HTR-8/SVneo (cell line): ENCODE data around the gene C5.

Source experiments
- DNase-seq: peaks from one replicate; pipeline ENCODE4 v3.0.0; 2011; ENCODE audit warnings: low spot score, mixed read lengths; ENCODE audit not compliant: insufficient read length
- FAIRE-seq: peaks from 2 replicates; lab custom pipeline; 2011; peaks lifted over from hg19 to GRCh38; lab: Jason Lieb, UNC

Gene C5

DNA sequence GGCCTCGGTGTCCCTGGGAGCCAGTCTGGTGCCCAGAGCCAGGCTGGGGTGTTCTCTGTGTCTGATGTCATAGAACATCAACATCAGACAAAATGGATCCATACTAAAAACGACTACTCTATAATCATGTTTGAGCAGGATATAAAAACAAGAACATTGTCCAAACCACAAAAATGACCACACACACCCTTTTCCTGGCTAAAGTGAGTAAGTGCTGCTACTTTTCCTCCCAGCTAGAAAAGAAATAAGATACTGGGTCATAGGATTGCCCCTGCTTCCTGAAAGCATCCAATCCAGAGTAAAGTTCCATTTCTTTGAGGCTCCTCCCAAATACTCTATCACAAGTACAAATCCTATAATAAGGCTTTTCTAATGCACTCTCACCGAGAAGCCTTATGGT, 103.8 kb downstream of the C5 start:
- DNase-seq (no peak), FAIRE-seq (no peak)

DNA sequence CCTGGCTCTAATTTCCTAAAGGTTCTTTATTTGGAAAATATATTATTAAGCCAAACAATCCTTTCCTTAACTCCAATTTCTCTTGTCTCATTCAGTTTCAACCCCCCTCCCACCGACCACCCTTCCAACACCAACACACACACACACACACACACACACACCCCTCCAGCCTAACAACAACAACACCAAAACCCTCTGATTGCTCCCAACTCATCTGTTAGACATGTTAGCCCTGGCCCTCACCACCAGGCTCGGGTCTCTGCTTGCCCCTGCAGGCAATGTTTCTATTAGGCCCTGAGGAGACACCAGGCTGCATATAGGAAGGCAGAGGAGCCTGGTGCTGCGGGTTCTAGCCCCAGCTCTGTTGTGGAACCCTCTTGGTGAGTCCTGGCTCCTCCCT, 105.1 kb downstream of the C5 start:
- DNase-seq (no peak), FAIRE-seq (no peak)

DNA sequence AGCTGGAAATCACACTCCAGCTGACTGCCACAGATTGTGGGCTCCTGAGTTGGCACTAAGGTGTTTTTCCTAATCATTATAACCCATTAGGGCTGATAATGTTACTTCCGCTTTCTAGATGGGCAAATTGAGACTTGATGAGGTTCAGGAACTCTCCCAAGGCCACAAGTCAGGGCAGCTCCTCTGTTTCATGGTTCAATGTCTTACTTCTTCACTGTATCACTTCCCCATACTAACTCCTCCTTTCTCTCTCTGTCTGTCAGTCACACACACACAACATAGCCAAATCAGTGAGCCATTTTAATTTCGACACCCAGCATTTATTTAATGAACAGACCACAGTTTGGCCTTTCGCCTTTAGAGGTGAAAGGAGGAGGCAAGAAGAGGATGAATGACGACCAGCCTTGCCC, 105.6 kb downstream of the C5 start:
- no peak for FAIRE-seq
- DNase-seq: no peak

DNA sequence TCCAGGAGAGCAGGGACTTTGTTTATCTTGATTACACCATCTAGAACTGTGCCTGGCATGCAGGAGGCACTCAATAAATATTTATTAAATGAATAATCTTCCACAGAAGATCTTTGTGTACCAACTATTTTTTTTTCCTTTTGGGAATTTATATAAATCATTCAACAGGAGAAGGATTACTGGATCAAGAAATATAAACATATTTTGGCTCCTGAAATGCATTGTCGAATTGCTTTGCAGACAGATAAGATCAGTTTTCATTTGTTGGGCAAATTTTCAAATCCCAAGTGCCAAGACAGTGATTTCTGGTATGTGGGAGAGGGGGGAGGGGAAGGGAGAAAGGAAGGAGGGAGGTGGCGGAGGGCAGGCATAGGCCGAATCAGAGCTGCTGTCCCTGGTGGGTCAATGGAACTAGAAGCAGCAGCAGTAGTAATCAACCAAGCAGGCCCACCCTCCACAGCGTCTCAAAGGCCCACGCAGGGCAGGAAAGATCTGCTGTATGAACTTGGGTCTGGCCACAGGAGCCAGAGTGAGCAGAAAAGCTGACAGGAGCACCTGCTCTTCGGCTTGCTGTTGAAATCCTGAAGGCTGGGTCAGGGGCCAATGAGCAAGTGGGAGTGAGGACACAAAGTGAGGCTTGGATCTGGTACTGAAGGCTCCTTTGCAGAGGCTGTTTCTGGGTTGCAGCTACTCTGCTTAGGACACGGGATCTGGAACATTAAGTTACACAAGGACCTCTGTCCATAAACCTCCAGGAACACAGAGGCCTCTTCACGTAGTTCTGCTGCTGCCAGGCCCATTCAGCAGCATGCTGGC, 107.7 kb downstream of the C5 start:
- no peak for FAIRE-seq

GRCh38 chr9:120941046-120941770, 108.9 kb downstream of the C5 start:
- FAIRE-seq: no peak
- DNase-seq: no peak

More for the DNA sequence above, 107.7 kb downstream of the C5 start:
- DNase-seq: no peak

DNA sequence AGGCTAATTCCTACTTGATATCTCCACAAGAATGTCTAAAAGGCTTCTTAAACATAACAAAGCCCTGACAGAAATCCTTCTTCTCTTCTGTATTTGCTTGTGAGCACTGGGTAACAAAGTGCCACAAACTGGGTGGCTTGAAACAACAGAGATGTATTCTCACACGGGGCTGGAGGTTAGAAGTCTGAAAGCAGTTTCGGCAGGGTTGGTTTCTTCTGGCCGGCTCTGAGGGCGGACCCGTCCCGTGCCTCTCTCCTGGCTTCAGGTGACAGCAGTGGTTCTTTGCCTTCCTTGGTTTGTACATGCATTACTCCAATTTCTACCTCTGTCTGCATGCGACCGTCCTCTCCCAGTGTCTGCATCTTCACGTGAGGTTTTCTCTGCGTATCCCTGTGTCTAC, 109.5 kb downstream of the C5 start:
- FAIRE-seq: no peak
- no peak for DNase-seq

DNA sequence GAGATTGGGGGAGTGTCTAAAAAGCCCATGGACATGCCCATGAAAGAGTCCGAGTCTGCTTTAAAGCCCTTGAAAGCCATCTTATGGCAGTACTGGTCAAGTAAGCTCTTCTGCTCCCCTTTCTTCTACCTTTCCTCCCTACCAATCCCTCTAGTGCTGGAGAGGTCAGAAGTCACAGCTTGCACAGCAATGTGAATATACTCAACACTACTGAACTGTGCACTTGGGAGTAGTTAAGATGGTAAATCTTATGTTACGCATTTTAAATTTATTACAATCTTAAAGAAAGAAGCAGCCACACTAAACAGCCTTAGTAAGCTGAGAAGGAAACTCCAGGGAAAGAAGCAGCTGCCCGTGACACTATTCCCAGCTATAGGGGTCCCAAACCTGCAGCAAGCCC, 111.2 kb downstream of the C5 start:
- FAIRE-seq (no peak), DNase-seq (no peak)

DNA sequence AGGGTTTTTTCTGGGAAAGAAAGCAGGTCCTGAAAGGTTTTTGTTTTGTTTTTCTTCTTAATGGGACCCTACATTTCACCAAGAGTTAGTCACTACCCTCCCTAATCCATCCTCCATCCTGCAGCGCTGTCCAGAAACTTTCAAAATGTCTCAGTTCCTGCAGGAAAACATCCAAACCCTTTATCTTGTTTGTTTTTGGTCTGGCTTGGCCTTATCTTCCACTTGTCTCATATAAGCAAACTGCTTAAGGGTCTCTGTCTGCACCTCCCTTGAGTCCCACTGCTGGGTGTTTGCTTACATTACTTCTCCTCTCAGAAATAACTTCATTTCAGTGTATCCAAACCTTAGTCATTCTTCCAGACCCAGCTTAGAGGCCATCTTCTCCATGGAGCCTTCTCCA, 112.5 kb downstream of the C5 start:
- FAIRE-seq (no peak), DNase-seq (no peak)

DNA sequence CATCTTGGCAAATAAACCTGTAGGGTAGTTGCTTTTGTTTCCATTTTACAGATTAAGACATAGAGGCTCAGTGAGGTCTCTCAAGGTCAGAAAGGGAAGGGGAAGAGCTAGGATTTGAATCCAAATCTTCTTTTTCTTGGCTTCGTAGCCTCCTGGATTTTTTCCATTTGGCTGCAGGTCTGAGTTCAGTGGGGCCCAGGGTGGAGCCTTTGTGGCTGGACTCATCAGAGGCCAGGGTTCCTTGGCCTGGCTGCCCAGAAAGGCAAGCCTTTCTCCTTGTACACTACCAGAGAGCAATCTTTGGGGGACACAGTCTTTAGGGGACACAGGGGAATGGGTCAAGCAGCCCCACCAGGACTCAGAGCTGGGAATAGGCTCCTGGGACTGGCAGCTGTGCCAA, 112.9 kb downstream of the C5 start:
- DNase-seq: no peak
- no peak for FAIRE-seq

DNA sequence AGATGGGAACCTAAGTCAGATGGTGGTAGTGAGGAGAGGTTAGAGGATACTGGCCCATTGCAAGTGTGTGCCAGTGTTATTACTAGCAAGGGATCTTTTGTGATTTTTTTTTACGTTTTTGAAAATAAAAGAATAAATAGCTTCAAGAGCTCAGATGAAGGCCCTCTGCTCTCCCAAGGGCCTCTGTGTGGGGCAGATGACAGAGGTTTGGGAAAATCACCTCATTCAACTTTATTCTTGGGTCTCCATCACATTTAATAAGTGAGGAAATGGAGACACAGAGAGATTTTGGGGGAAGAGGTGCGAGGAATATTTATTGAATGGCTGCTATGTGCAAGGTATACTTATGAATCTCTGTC, 113.3 kb downstream of the C5 start:
- FAIRE-seq: no peak

DNA sequence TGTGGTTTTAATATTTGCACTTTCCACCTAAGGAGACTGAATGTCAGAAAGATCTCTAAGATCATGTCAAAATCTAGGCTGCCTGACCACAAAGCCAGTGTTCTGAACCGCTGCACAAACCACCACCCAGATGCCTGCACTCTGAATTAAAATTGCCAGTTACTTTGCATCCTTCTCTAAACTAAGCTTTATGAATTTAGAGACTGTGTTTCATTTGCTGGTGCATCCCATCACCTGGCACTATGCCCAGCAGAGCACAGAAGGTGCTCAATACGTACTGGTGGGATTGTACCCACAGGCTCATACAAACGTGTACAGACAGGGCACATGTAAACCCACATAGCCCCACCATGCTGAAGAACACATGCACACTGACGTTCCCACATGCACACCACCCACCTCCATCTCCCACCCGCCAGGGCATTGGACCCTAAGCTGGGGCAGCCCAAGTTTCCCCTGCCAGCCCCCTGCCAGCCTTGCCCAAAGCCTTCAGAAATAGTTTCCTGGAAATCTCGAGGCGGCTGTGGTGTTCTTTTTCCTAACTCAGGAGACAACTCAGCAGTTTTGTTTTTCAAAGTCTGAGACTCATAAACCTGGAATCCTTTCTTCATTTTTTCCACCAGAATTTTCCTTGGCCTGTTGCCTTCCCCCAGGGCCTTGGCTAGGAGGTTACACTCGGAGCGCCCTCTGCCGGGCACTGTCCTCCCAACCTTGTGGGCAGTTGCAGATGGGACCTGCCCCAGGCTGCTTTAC, 113.9 kb downstream of the C5 start:
- FAIRE-seq (no peak), DNase-seq (peak; percentile 81)

More for the DNA sequence above, 113.3 kb downstream of the C5 start:
- DNase-seq: no peak

DNA sequence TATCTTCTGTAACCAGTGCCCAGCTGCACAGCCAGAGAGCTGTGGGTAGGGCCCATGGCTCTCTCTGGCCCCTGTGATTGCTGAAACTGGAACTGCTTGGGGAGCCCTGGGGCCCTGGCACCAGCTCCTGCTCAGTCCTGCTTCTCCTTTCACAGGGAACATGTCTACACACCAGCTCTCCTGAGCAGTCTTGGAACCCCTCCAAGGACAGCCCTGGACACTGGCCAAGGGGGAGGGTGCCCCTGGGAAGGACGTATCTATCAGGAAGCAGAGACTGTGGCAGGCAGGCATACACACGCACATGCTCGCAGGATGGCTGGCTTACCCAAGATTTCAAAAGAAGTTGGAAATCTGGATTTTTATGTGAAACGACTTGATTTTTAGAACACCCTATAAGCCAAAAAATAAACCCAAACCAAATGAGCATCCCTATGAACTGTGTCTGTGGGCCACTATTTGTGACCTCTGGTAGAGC, 114.7 kb downstream of the C5 start:
- FAIRE-seq: no peak
- DNase-seq: peak; percentile 60

- DNase-seq: no peak
- no peak for FAIRE-seq
These were observed 115.8 kb downstream of the C5 start for GRCh38 chr9:120934281-120934680.

DNA sequence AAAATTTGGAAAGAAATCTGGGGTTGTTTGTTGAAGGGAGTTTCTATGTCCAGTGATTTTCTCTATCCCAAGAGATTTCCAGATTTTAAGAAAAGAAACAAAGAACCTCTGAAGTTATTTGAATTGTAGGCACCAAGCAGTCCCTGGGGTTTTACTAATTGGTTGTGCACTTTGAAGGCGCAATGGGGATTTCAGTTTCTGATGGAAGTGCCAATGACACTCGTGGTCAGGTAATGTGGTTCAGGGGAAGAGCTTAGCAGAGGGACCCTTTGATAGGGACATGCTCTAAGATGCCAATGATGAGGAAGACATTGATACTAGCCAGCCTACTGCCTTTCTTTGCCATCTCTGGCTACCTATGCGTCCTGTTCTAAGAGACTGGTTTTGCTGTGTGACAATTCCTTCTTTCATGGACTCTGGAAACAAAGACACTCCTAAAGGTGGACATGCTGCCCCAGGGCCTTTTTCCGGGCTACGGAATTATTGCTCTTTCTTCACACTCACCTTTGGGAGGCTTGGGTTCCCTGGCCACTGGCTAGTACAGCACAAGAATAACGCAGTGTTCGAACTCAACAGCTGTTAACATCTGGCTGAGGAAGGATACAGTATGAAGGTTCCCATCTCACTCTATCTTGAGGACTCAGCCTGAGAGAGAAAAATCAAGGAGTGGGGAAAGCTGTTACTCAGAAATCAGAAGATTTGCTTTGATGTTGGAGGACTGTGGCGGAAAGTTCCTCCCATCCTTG, 116.6 kb downstream of the C5 start:
- FAIRE-seq (no peak), DNase-seq (no peak)

DNA sequence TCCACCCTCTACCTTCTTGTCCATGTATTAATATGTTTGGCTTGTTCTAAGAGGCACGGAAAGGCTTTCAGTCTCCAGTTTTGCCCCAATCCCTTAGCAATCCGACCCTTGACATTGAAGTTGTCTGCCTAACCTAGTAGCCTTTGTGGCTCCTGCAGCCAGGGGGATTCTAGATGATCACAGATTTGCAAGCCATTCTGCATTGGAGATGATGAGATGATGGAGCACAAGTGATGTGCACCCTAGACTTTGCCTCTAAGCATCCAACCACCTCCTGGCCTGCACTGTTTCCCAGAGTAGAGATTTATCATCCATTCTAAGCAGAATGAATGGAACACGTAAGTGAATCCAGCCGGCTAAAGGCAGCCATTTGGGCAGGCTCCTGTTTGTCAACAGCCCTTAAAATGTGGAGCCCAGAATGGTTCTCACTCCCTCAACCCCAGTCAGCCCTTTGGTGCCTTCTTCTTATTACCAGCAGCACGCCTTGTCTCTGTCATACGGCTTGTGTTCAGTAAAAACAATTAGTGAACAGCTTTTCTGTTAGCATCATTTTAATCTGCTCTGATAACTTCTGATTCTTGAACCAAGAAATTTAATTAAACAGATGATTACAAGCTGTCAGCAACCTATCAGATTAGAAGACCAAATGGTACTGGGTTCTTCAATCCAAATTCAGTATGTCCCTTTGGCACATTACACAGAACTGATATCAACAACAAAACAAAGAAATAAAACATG, 117.8 kb downstream of the C5 start:
- FAIRE-seq: no peak
- no peak for DNase-seq

- peak; percentile 44 for DNase-seq
- FAIRE-seq: no peak
These were observed 118.6 kb downstream of the C5 start for GRCh38 chr9:120931231-120932085.

DNA sequence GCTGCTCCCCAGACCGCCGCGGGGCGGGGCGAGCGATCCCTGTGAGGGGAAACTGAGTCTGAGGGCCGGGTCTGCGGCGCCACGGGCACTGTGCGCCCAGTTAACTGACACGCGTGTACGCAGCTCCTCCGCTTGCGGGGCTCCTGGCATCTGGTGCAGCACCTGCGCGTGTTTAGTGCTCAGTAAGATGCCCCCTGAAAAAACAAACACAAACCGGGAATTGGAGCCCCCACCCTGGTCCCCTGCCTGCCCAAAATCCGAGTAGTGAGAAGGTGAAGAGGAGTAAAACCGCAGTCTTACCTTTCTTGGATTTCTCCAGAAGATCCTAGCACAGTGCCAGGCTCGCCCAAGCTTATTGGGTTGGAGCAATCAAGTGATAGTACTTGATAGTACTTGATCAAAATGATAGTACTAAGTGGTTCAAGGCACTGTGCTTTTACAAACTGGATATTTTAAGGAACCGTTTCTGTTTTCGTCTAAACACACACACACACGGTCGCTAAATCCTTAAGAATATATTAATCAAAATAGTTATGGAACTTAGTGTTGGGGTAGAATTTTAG, 120.8 kb downstream of the C5 start:
- no peak for DNase-seq
- FAIRE-seq: no peak

GRCh38 chr9:120928483-120929228, 121.4 kb downstream of the C5 start:
- no peak for FAIRE-seq
- no peak for DNase-seq
